DND-41 (cell line): Measurements from ENCODE around the gene CARMIL1.

ENCODE experiments used
- ATAC-seq: fragments of 200-7000 bp; cut with Tn5 transposase; 3 replicates; pipeline ENCODE4 v1.9.1; 2021; ENCODE audit warnings: low read depth; ENCODE audit not compliant: insufficient read depth
- DNase-seq: peaks from one replicate; pipeline ENCODE4 v3.0.0-alpha.2; 2020
- H2AFZ ChIP-seq: 2 replicates; pipeline ENCODE4 v1.6.0; 2012; ENCODE audit warnings: low read depth, low read length
- H3K27ac ChIP-seq: 2 replicates; pipeline ENCODE4 v1.5.1; 2012; ENCODE audit warnings: low read length, inconsistent platforms
- H3K27me3 ChIP-seq: fragments of 200-600 bp; sonication (generic); 2 replicates; pipeline ENCODE4 v1.6.0; 2012; ENCODE audit warnings: low read length, mild to moderate bottlenecking, inconsistent platforms; ENCODE audit not compliant: insufficient read depth, poor library complexity
- H3K36me3 ChIP-seq: 2 replicates; pipeline ENCODE4 v1.5.1; 2012; ENCODE audit warnings: low read length, inconsistent platforms; ENCODE audit not compliant: insufficient read depth
- H3K4me1 ChIP-seq: 2 replicates; pipeline ENCODE4 v1.5.1; 2012; ENCODE audit warnings: mild to moderate bottlenecking, low read length; ENCODE audit not compliant: insufficient read depth
- H3K4me2 ChIP-seq: 2 replicates; pipeline ENCODE4 v1.6.0; 2012; ENCODE audit warnings: mild to moderate bottlenecking, moderate library complexity, low read length, inconsistent platforms; ENCODE audit not compliant: insufficient read depth
- H3K4me3 ChIP-seq, 2 experiments: fragments of 200-600 bp in 1 of 2; shearing (Covaris generic) in 1 of 2; 2 replicates each; pipeline ENCODE4 v1.5.1; 2012 to 2016; ENCODE audit warnings: inconsistent platforms in 2 of 2, low read length in 2 of 2, mild to moderate bottlenecking in 2 of 2, low read depth in 1 of 2, moderate library complexity in 1 of 2
- H3K79me2 ChIP-seq: 2 replicates; pipeline ENCODE4 v1.6.0; 2012; ENCODE audit warnings: low read length, inconsistent platforms; ENCODE audit not compliant: insufficient read depth
- H3K9ac ChIP-seq: 2 replicates; pipeline ENCODE4 v1.6.0; 2012; ENCODE audit warnings: low read depth, mild to moderate bottlenecking, inconsistent platforms, low read length, moderate library complexity
- H3K9me3 ChIP-seq: 2 replicates; pipeline ENCODE4 v1.5.1; 2012; ENCODE audit warnings: low read length, moderate library complexity, mild to moderate bottlenecking, inconsistent platforms; ENCODE audit not compliant: insufficient read depth, severe bottlenecking
- H4K20me1 ChIP-seq: 2 replicates; pipeline ENCODE4 v1.6.0; 2012; ENCODE audit warnings: low read length; ENCODE audit not compliant: insufficient read depth
- CTCF ChIP-seq: IDR thresholded peaks from 2 replicates; pipeline ENCODE4 v1.5.1; 2012; ENCODE audit warnings: borderline replicate concordance, low read length, moderate library complexity, mild to moderate bottlenecking; ENCODE audit not compliant: poor library complexity, severe bottlenecking; ENCODE audit errors: extremely low read depth
- EZH2 ChIP-seq: IDR thresholded peaks from 3 replicates; pipeline ENCODE4 v1.6.1; 2012; ENCODE audit warnings: borderline replicate concordance, low read depth, mild to moderate bottlenecking, moderate library complexity, low read length, inconsistent platforms; ENCODE audit not compliant: severe bottlenecking

The CARMIL1 gene

GRCh38 chr6:25351485-25351884 is 72.3 kb downstream of the CARMIL1 start:
- ATAC-seq (no peak), DNase-seq (no peak)
- Histone ChIP-seq H3K4me2 (no peak overlapping the region), H2AFZ (no peak overlapping the region), H3K79me2 (no peaks in the 10 kb centered on the region), H4K20me1 (no peaks in the 10 kb centered on the region), H3K4me1 (no peaks in the 10 kb centered on the region), H3K27ac (no peak overlapping the region), H3K4me3 (no peak overlapping the region), H3K9ac (no peak overlapping the region), H3K27me3 (no peaks in the 10 kb centered on the region), H3K36me3 (no peaks in the 10 kb centered on the region), H3K9me3 (no peaks in the 10 kb centered on the region)
- no peak for TF ChIP-seq CTCF
- TF ChIP-seq EZH2, result no peak

- H3K36me3 ChIP-seq, result no peaks in the 10 kb centered on the region
- H4K20me1 ChIP-seq, result no peaks in the 10 kb centered on the region
- no peak for DNase-seq
- no peak overlapping the region for H3K27ac ChIP-seq
- H3K27me3 ChIP-seq, result no peaks in the 10 kb centered on the region
- H3K4me3 ChIP-seq, result no peak overlapping the region
- TF ChIP-seq CTCF (no peak), EZH2 (no peak)
- no peaks in the 10 kb centered on the region for H3K9me3 ChIP-seq
- ATAC-seq, result no peak
- no peak overlapping the region for H2AFZ ChIP-seq
- no peaks in the 10 kb centered on the region for H3K4me1 ChIP-seq
- H3K9ac ChIP-seq, result no peak overlapping the region
- H3K79me2 ChIP-seq, result no peaks in the 10 kb centered on the region
- H3K4me2 ChIP-seq, result no peak overlapping the region
Observed at GRCh38 chr6:25352285-25352684, 73.1 kb downstream of the CARMIL1 start.

- H3K36me3 ChIP-seq, result no peaks in the 10 kb centered on the region
Observed at GRCh38 chr6:25354078-25354932, 75.1 kb downstream of the CARMIL1 start.

More at GRCh38 chr6:25354078-25354932, 75.1 kb downstream of the CARMIL1 start:
- H3K4me2 ChIP-seq, result no peak overlapping the region
- no peaks in the 10 kb centered on the region for H4K20me1 ChIP-seq
- DNase-seq, result no peak
- no peak overlapping the region for H3K9ac ChIP-seq
- H3K27ac ChIP-seq, result no peak overlapping the region
- H3K79me2 ChIP-seq, result no peaks in the 10 kb centered on the region
- H2AFZ ChIP-seq, result no peak overlapping the region
- H3K4me1 ChIP-seq, result no peaks in the 10 kb centered on the region
- peaks cover 4% of the 10 kb centered on the region for H3K27me3 ChIP-seq
- ATAC-seq, result no peak
- no peaks in the 10 kb centered on the region for H3K9me3 ChIP-seq
- H3K4me3 ChIP-seq, result no peak overlapping the region
- no peak for TF ChIP-seq EZH2
- TF ChIP-seq CTCF, result no peak
